Activated CD8-positive, alpha-beta memory T cell treated with anti-CD3 and anti-CD28 coated beads for 48 hours (primary cell): ENCODE data around the gene PTGES3.
"Not testable (repeated sequence)": the region's sequence is repeated elsewhere in the genome, so short reads cannot be mapped to it uniquely, and the experiment has no call there.

ENCODE experiments used
- DNase-seq, 3 experiments: peaks; one replicate each; pipeline ENCODE4 v3.0.0-alpha.2; 2020; ENCODE audit warnings: low read depth in 2 of 3, low spot score in 2 of 3

Gene PTGES3

GRCh38 chr12:56709759-56710376 lies 21.8 kb upstream of the PTGES3 start:
- DNase-seq = no peak

GRCh38 chr12:56704522-56704921 lies 16.4 kb upstream of the PTGES3 start:
- not testable (repeated sequence) for DNase-seq

GRCh38 chr12:56699020-56699661 lies 11.1 kb upstream of the PTGES3 start:
- no peak for DNase-seq

GRCh38 chr12:56695327-56696101 lies 7.4 kb upstream of the PTGES3 start:
- DNase-seq = no peak

- no peak for DNase-seq
These were observed 6.1 kb upstream of the PTGES3 start for GRCh38 chr12:56694161-56694560.

- no peak for DNase-seq
These were observed 694 bp upstream of the PTGES3 start for GRCh38 chr12:56688846-56689109.

- peak in 1 of 3 experiments; percentile 30 for DNase-seq
These were observed 608 bp downstream of the PTGES3 start for GRCh38 chr12:56687223-56688128.

- no peak for DNase-seq
These were observed 3.2 kb downstream of the PTGES3 start for GRCh38 chr12:56684745-56685359.

GRCh38 chr12:56682323-56682722 lies 5.8 kb downstream of the PTGES3 start:
- DNase-seq = no peak

GRCh38 chr12:56679883-56680575 lies 8.1 kb downstream of the PTGES3 start:
- DNase-seq = no peak

- no peak for DNase-seq
These were observed 9.2 kb downstream of the PTGES3 start for GRCh38 chr12:56678852-56679251.

- no peak for DNase-seq
These were observed 10.4 kb downstream of the PTGES3 start for GRCh38 chr12:56677680-56678079.

- DNase-seq = no peak
These were observed 11.1 kb downstream of the PTGES3 start for GRCh38 chr12:56676851-56677580.

GRCh38 chr12:56671608-56672007 lies 16.5 kb downstream of the PTGES3 start:
- DNase-seq = no peak

GRCh38 chr12:56670836-56671235 lies 17.2 kb downstream of the PTGES3 start:
- no peak for DNase-seq

GRCh38 chr12:56668197-56668457 lies 20.0 kb downstream of the PTGES3 start:
- DNase-seq = no peak

GRCh38 chr12:56661979-56662638 lies 26.0 kb downstream of the PTGES3 start:
- DNase-seq = no peak

- DNase-seq = no peak
These were observed 26.5 kb downstream of the PTGES3 start for GRCh38 chr12:56661560-56661959.

GRCh38 chr12:56658921-56659320 lies 29.2 kb downstream of the PTGES3 start:
- DNase-seq = no peak
